ENCODE results near the gene SLIT3. TPM values are rescaled to one million over a fixed set of nuclear protein-coding genes. Genes with fewer than 3 reads are reported as not detected.

Gene SLIT3
- total RNA-seq, 3 donors from 2014 or later (not counting 1 experiment from before 2014, with no cell fraction given) = 0.34 to 0.80 TPM; not detected in 1

- H3K9me3 ChIP-seq (ENCODE audit: control insufficient read depth, insufficient read depth, low read length) = no peaks in the 10 kb centered on the region
- no peak for DNase-seq
- no peak overlapping the region for H3K27ac ChIP-seq (ENCODE audit: low read length)
- H3K4me1 Mint-ChIP-seq = no peaks in the 10 kb centered on the region
- peaks cover 0 to 5% of the 10 kb centered on the region in 2 donors for H3K27me3 Mint-ChIP-seq (ENCODE audit: low read depth in 2 of 2)
- intact Hi-C loops (cut with micrococcal nuclease) = no loop called here
- H3K4me1 ChIP-seq (ENCODE audit: control insufficient read depth, insufficient read depth, low read length) = no peaks in the 10 kb centered on the region
- no peak overlapping the region for H3K27ac Mint-ChIP-seq
- no peaks in the 10 kb centered on the region for H3K27me3 ChIP-seq (ENCODE audit: control insufficient read depth, insufficient read depth, low read length)
- no peak overlapping the region for H3K4me3 Mint-ChIP-seq
- ATAC-seq = no peak
- no peaks in the 10 kb centered on the region for H3K9me3 Mint-ChIP-seq
- no peaks in the 10 kb centered on the region for H3K36me3 ChIP-seq (ENCODE audit: control insufficient read depth, insufficient read depth, low read length)
- H3K4me3 ChIP-seq (ENCODE audit: low read length) = no peak overlapping the region
- TF ChIP-seq CTCF (IDR thresholded peaks at IDR 0.05) = no peak
- WGBS (ENCODE audit: insufficient coverage) = 89% methylated on average over 2 of the region's 2 CpGs
- H3K36me3 Mint-ChIP-seq = no peaks in the 10 kb centered on the region
These were observed 199.0 kb downstream of the SLIT3 start for GRCh38 chr5:169101966-169102365.

DNA sequence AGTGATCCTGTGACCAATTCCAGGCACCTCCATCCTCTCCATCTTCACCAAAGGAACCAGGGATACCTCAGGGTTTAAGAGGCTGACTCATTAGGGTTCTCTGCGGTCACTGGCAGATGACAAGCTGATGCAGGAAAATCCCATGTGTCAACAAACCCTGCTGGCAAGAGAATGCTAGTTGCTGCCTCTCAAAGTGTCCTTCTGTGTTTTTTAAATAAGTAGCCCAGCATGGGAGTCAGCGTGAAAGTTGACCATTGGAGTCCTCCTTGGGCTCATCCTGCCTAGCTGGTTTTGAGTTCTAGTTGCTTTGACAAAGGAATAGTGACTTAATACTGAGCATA lies 200.2 kb downstream of the SLIT3 start:
- intact Hi-C loops (cut with micrococcal nuclease) = no loop called here
- no peaks in the 10 kb centered on the region for H3K27me3 ChIP-seq (ENCODE audit: control insufficient read depth, insufficient read depth, low read length)
- Mint-ChIP-seq H3K27ac (no peak overlapping the region), H3K27me3 (ENCODE audit: low read depth in 2 of 2) (peaks cover 0 to 5% of the 10 kb centered on the region in 2 donors), H3K4me3 (no peak overlapping the region), H3K4me1 (no peaks in the 10 kb centered on the region), H3K36me3 (no peaks in the 10 kb centered on the region), H3K9me3 (no peaks in the 10 kb centered on the region)
- no peak for TF ChIP-seq CTCF (IDR thresholded peaks at IDR 0.05)
- no peak overlapping the region for H3K4me3 ChIP-seq (ENCODE audit: low read length)
- ATAC-seq (no peak), DNase-seq (no peak)
- no peak overlapping the region for H3K27ac ChIP-seq (ENCODE audit: low read length)
- H3K4me1 ChIP-seq (ENCODE audit: control insufficient read depth, insufficient read depth, low read length) = no peaks in the 10 kb centered on the region
- no peaks in the 10 kb centered on the region for H3K36me3 ChIP-seq (ENCODE audit: control insufficient read depth, insufficient read depth, low read length)
- 90% methylated on average over 2 of the region's 2 CpGs for WGBS (ENCODE audit: insufficient coverage)
- no peaks in the 10 kb centered on the region for H3K9me3 ChIP-seq (ENCODE audit: control insufficient read depth, insufficient read depth, low read length)

GRCh38 chr5:169099801-169100734 lies 200.9 kb downstream of the SLIT3 start:
- H3K27me3 Mint-ChIP-seq (ENCODE audit: low read depth in 2 of 2) = peaks cover 0 to 4% of the 10 kb centered on the region in 2 donors
- no peak overlapping the region for H3K4me3 Mint-ChIP-seq
- 83% methylated on average over 10 of the region's 10 CpGs for WGBS (ENCODE audit: insufficient coverage)
- no peaks in the 10 kb centered on the region for H3K4me1 Mint-ChIP-seq
- H3K36me3 ChIP-seq (ENCODE audit: control insufficient read depth, insufficient read depth, low read length) = no peaks in the 10 kb centered on the region
- H3K27ac ChIP-seq (ENCODE audit: low read length) = no peak overlapping the region
- DNase-seq = no peak
- no peaks in the 10 kb centered on the region for H3K27me3 ChIP-seq (ENCODE audit: control insufficient read depth, insufficient read depth, low read length)
- no peak for TF ChIP-seq CTCF (IDR thresholded peaks at IDR 0.05)
- H3K36me3 Mint-ChIP-seq = no peaks in the 10 kb centered on the region
- no peaks in the 10 kb centered on the region for H3K4me1 ChIP-seq (ENCODE audit: control insufficient read depth, insufficient read depth, low read length)
- intact Hi-C loops (cut with micrococcal nuclease) = no loop called here
- ATAC-seq = no peak
- no peaks in the 10 kb centered on the region for H3K9me3 ChIP-seq (ENCODE audit: control insufficient read depth, insufficient read depth, low read length)
- H3K4me3 ChIP-seq (ENCODE audit: low read length) = no peak overlapping the region
- H3K27ac Mint-ChIP-seq = no peak overlapping the region
- H3K9me3 Mint-ChIP-seq = no peaks in the 10 kb centered on the region

Measured in natural killer cell (primary cell).